ENCODE measurements around the gene TMEM59.
"Not testable (repeated sequence)": the region's sequence is repeated elsewhere in the genome, so short reads cannot be mapped to it uniquely, and the experiment has no call there.

TMEM59 gene

DNA sequence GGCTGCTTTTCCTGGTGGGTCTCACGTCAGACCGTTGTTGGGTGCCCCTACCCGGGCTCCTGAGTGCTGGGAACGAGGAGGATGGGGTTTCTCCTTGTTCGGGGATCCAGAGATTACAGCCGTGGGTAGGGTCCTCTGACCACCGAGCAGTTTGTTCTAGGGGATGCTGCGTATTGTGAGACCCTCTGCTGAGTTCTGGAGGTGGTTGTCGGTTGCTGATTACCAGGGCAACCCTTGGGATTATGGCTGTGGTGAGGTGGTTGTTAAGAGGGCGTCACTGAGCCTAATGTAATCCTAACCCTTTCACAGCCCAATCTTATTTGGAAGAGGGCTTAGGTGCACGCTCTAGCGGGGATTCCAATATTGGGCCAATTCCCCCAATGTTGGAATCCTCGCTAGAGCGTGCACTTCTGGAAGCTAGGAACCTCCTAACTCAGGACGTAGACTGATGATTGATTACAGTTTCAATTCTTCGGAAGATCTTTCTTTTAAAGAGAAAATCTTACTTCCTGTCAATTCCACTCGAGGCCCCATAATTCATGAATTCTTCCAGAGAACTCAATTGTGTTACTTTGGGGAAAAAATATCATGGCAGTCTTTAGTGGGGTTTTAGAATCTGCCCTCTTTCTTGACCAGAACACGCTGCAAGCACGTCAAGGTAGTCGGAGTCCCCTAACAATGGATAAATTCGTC is 887 bp upstream of the TMEM59 start:
- peak; percentile 1 for DNase-seq (ENCODE audit: low spot score)

DNA sequence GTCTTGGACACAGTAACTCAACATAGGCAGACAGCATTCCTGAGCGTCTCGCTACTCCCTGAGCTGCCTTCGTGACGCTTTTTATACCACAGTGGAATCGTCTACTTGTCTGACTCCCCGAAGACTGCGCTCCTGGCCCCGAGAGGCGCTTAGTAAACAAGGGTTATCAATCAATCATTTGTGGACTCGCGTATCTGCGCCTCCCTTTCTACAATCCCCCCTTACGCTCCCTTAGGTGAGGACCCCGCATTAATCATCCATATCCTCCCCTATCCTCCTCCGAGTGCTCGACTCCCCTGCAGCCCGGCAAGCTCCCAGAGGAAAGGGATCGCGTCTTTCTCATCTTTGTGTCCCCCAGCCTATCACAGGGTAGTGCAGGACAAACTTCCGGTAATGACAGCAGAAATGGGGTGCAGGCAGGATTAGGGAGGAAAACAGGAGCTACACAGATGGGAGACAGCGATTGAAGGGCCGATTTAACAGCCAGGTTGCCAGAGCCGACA is 522 bp downstream of the TMEM59 start:
- DNase-seq (ENCODE audit: low spot score): peak; percentile 53

DNA sequence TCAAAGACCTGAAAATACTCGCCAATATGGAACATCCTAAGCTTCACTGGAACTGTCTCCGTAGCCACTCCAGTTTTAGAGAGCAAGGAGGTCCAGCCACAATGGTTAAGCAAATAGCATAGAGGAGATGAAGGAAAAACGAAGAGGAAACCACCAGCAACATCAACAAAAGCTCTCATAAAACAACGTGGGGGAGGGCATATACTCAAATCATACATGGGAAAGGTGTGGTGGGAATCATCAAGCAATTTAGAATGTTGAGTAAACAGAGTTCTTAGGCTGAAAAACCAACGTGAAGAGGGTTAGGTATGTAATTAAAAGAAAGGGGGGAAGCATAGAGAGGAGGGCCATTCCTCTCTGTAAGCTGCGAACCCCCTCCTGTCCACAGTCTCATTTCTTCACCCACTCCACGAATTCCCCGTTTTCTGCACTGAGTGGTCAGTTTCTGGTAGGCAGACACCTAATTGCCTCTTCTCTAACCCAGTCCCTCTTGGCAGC is 1.0 kb downstream of the TMEM59 start:
- DNase-seq (ENCODE audit: low spot score): peak; percentile 1

DNA sequence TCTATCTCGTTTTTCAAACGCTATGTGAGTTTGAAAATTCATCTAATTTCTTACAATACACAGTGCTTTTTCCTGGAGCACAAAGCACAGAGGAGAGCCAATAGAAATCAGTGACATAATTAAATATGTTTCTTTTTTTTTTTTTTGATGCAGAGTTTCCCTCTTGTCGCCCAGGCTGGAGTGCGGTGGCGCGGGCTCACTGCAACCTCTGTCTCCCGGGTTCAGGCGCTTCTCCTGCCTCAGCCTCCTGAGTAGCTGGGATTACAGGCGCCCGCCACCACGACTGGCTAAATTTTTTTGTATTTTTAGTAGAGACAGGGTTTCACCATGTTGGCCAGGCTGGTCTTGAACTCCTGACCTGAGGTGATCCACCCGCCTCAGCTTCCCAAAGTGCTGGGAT is 2.6 kb downstream of the TMEM59 start:
- DNase-seq (ENCODE audit: low spot score): not testable (repeated sequence)

DNA sequence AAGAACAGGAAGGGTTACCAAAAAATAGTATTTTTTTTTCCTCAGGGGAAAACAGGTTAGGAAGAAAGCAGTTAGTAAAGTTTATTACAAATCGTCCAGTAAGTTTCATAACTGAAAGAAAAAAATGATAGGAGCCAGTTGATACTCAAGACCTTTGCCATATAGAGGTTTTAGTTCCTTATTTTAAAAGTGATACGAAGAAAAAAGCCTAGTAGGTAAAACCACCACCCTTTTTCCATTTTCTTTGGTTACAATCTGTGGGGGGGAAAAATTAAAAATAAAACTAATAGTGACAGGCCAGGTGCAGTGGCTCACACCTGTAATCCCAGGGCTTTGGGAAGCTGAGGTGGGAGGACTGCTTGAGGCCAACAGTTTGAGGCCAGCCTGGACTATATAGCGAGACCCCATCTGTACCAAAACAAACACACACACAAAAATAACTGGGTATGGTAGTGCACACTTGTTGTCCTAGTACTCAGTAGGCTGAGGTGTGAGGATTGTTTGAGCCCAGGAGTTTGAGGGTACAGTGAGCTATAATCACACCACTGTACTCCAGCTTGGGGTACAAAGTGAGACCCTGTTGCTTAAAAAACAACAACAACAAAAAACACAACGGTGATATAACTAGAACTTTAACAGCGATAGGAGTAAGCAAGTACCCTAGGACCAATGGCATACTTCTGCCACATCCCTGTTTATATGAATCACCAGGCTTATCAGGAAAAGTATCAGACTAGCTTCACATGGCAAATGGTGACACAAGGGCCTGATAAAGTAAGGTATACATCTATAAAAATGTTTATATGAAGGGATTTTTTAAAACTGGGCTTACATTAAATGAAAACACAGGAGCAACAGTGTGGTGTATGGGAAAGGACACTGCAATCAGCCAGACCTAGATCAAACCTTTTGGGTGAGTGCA is 5.4 kb downstream of the TMEM59 start:
- DNase-seq (ENCODE audit: low spot score): no peak

DNA sequence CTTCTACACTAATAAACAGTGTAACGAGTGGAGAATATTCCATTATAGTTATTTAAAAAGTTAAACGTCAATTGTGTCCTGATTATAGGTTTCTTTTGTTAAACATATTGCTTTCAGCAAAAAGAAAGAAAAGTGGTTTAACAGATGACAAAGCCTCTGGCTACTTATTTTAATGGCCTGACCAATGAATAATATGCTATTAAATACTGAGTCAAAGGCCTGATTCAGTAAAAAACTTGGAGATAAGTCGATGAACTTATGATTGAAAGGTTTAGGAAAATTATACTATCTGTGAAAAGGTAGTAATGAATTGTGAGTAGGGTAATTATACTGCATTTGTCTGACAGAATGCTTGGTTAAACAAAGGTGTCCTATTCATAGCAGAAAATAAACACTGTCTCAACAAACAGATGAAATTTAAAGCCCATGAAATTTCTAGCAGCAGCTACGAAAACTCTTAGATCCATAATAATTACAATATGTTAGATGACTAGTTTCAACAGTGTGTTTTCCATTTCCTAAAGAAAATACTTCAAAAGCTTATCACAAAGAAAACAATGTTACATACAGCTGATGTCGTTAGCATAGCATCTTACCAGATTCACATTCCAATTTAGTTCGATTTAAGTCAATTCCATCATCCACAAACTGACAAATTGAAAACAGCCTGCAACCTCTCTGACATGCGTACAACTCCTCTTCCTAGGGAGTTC is 6.2 kb downstream of the TMEM59 start:
- DNase-seq (ENCODE audit: low spot score): no peak

DNA sequence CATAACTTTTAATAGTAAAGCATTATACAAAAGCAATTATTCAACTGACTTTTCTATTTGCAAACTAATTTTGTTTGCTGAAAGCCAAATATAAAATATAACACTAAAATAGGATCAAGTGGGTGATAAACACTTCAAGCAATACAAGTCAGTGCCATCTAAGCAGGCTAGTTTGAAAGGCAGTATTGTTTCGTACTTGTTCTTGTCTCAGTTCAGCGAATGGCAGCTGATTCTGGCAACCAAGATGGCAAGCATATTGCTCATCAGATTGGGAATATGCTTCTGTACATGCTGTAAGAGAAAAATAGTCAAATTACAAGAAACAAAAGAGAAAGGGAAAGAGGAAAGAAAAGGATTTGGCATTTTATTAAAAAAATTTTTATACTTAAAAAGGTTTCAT is 7.5 kb downstream of the TMEM59 start:
- no peak for DNase-seq (ENCODE audit: low spot score)

GRCh38 chr1:54041806-54042205 is 11.2 kb downstream of the TMEM59 start:
- no peak for DNase-seq (ENCODE audit: low spot score)

GRCh38 chr1:54037476-54037875 is 15.5 kb downstream of the TMEM59 start:
- no peak for DNase-seq (ENCODE audit: low spot score)

GRCh38 chr1:54028306-54029251 is 24.4 kb downstream of the TMEM59 start:
- DNase-seq (ENCODE audit: low spot score): no peak

DNA sequence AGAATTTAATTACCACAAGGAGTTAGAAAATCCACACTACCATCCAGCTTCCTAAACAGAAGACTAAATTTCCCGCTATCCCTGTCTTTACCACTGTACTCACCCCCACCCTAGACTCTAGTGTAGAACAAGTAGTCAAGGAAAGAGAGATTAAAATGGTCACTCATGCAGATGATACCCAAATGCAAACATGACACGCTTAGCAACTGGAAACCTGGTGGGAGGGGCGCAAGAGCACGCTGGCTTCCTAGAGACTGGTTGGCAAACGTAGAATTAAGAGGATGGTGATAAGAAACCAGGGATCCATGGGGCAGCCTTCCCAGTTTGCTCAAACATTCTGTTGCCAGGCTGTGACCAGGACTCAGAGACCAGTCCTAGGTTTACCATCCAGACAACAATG is 25.2 kb downstream of the TMEM59 start:
- no peak for DNase-seq (ENCODE audit: low spot score)

GRCh38 chr1:54024811-54025210 is 28.2 kb downstream of the TMEM59 start:
- not testable (repeated sequence) for DNase-seq (ENCODE audit: low spot score)

GRCh38 chr1:54024358-54024757 is 28.6 kb downstream of the TMEM59 start:
- DNase-seq (ENCODE audit: low spot score): no peak

GRCh38 chr1:54019562-54020176 is 33.3 kb downstream of the TMEM59 start:
- not testable (repeated sequence) for DNase-seq (ENCODE audit: low spot score)

GRCh38 chr1:54018635-54019034 is 34.4 kb downstream of the TMEM59 start:
- no peak for DNase-seq (ENCODE audit: low spot score)

DNA sequence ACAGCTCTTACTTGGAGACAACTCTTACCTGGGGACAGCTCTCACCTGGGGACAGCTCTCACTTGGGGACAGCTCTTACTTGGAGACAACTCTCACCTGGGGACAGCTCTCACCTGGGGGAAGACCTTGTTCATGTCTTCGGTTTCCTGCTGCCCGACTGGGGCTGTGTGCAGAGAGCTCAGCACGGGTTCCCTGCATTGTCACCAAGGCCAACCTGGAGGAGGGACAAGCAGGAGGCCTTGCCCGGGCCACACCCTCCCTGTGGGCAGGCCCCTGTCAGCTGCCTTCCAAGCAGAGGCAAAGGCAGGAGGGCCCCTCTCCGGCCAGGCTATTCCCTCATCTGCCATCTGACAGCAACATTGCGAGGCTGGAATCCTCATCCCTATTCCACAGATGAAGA is 35.0 kb downstream of the TMEM59 start, which contains the start of gene LDLRAD1:
Gene LDLRAD1, minus strand, starts transcription at position 208 of the 400 bp plus-strand sequence. Its CDS starts 74 bp downstream, at position 134.
- no peak for DNase-seq (ENCODE audit: low spot score)

- no peak for DNase-seq (ENCODE audit: low spot score)
Measured at GRCh38 chr1:54016343-54017282, 36.4 kb downstream of the TMEM59 start.

DNA sequence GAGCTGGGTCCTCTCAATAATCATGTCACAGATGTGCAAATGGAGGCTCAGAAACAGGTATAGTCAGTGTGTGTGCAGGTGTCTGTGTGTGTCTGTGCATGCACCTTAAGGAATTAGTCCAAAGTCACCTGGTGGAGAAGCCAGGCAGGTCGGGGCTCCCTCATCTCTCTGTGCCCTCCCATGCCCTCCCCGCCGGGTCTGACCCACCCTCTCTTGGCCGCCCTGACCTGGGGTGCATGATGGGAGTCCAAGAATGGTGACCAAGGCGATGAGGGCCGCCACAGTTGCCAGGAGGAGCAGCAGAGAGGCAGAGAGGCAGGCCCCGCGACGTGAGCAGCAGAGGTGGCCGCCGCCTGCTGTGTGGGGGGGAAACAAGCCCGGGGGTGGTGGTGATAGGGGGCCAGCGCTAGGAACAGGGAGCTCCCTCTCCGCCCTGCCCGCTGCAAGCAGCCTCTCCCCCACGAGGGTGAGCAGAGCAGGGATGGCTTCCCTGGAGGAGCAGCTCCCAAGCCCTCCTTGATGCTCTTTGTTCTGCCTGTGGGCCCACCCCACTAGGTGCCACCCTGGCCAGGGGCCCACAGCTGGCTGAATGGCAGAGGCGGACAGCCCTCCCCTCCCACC is 38.9 kb downstream of the TMEM59 start:
- no peak for DNase-seq (ENCODE audit: low spot score)
